ENCODE data around the gene PRKN.

PRKN gene

DNA sequence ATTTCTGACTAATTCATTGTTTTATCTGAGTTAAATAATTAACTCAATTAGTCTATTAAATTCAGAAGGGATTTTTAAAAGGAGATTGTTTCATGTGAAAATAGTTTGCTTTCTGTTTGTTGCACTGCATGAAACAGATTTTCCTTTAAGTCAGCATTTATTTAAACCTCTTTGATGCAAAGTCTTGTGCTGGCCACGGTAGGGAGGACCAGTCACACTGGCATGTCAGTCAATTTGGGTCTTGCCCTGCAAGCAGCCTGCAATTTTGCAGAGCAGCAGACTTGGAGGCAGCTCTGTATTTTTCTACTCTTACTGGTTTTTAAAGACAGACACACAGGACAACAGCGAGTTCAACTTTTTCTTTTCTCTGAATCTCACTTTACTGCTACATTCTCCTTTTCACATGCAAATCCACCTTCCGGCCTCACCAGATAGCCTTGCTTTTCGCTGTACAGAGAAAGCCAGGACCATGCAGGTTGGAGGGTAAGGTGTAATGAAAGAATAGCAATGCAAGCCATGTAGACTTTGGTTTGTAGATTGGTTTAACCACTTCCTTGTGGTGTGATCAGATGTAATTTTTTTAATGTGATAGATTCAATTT lies 763.8 kb downstream of the PRKN start:
- no peak for DNase-seq (ENCODE audit: low read depth in 2 of 2)

DNA sequence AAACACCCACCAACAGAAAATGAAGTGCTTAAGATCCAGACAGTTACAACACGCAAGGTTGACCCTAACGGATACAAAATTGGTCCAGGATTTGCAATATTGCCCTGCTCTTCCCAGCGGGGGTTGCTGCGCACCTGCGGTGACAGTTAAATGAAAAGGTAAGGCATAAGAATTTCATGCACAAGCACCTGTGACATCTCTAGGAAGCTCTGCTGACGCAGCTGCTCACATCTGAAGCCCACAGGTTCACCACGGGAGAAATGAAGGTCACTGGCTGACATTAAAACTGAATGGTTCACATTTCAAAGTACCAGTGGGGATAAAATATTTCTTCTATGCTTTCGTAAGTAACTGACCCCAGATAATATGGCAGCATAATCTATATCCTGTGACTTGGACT lies 764.4 kb downstream of the PRKN start:
- no peak for DNase-seq (ENCODE audit: low read depth in 2 of 2)

DNA sequence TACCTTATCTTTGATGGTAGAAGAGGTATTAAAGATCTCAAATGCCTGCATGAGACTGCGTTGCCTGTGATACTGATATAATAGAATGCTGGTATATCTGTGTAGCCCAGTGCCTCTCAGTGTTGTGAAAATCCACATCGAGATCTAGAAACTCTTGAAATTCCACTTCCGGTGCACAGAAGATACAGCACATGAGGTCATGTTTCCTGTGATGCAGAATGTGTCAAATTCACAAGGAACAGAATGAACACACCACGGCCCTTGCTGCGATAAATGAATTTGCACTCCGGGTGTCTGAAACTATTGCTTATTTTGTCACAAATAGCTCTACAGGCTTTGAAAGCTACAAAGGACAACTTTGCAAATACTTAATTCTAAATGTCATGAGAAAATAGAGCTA lies 765.8 kb downstream of the PRKN start:
- DNase-seq (ENCODE audit: low read depth in 2 of 2): no peak

DNA sequence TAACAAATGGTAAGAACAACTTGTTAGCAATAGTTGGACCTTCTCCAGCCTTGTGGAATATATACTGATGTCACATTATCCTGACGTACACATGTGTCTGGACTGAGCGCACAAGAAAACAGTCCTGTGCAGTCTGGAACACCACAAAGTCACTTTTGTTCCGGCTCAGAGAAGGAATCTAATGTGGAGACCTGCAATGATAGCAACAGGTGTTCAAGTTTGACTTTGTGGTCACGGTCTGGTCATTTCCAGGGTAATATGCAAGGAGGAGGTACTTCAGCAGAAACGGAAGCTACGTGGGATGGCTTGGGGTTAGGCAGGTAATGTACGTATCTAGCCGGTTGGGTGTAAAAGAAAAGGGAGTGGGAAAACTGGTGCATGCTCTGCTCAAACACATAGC lies 766.5 kb downstream of the PRKN start:
- DNase-seq (ENCODE audit: low read depth in 2 of 2): no peak

DNA sequence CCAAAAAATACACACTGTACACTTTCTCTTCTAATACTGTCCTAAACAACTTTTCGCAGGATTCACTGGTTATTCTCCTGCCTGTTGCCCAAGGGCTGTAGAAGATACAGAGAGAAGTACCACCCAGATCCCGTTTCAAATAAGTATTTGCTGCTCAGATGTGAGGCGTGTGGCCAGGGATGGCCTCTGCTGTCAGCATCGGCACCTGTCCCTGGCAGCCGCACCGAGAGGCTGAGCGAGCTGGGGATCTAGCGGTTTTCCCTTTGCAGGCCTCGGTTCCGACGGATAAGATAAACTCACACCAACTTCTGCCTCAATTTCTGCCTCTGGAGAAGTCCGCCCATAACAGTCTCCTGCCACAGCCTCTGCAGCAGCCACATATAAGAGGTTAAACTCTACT lies 768.5 kb downstream of the PRKN start:
- DNase-seq (ENCODE audit: low read depth in 2 of 2): no peak

DNA sequence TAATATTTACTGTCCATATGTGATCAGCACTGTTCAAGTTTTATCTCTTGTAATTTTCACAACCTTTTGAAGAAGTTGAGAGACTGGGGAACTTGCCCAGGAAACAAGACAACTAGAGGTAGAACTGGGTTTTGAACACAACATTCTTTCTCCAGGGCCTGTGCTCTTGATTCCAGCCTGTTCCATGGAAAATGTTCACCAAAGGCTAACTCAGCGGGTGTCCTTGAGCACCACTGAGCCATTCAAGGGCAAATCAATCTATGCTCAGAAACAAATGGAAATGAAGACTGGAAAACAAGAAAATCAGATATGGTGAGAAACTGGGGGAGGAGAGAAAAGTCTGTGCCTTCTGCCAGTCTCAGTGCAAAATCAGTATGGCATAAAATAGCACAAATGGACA lies 771.5 kb downstream of the PRKN start:
- DNase-seq (ENCODE audit: low read depth in 2 of 2): no peak

DNA sequence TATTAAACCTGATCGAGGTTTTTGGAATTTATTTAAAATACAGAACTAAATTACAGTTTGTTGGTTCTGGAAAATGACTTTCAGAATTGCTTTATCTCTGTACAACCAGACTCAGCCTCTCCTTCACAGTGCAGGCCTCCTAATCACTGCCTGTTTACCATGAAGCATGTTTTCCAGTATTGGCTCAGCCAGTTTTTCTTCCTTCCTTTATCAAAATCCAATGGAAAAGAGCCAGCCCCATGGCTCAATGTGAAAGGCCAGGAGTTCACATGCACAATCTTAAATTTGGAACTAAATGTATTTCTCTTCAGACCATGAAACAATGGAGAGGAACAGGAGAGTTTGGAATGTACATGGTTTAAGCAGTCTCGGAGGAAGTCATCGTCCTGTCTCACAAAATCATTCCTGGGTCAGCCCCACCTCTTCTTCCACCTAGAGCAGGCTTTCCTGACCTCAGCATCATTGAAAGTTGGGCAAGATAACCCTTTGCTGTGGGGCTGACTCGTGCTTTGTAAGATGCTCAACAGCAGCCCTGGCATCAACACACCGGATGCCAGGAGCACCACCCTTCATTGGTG lies 772.8 kb downstream of the PRKN start:
- no peak for DNase-seq (ENCODE audit: low read depth in 2 of 2)

DNA sequence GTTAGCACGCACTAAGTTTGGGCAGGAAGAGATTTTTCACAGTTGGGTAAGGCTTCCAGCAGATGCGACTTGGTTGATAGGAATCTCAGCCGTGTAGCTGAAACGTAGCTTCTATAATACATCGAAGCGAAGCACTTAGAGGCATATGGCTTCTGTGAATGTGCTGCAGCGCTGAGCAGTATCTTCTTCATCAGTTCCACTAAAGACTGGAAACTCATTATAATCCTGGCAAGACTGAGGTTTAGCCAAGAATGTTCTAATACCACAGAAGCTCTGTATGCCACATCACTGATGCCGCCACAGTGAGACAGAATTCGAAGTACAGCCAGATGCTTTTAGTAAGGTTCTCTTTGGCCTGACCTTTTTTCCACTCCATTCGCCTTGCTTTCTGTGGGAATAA lies 773.5 kb downstream of the PRKN start:
- DNase-seq (ENCODE audit: low read depth in 2 of 2): no peak

DNA sequence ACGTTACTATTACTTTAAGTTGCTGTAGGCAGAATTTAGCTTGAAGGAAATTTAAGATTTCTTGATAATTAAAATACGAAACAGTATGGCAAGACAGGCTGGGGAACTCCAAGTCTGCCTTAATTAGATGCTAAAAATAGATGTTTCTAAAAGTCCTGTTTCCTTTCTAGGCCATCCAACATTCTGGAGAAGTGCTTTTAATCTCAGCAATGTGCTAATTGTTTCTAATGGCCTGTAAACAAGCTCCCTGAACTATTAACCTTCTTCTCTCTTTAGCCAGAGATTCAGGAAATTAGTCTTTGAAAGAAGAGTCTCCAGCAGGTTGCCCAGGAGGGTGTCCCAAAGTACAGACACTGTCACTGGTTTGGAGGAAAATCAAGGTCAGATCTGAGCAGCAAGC lies 776.4 kb downstream of the PRKN start:
- no peak for DNase-seq (ENCODE audit: low read depth in 2 of 2)

DNA sequence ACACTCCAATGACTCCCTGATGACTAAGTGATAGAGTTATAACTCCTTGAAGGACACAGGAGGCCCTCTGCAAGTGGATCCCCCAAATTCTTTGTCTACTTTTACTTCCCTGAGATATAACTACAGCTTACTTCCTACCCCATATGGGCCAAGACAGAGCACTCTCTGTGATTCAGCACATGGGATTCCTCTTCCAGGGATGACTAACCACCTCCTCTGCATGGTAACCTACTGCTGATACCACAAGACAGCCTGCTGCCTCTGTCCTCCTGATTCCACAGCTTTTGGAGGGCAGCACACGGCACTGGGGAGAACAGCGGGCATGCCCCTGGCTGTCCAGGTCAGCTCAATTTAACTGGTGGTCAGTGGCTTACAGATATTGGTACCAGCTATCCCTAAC lies 778.0 kb downstream of the PRKN start:
- DNase-seq (ENCODE audit: low read depth in 2 of 2): no peak

DNA sequence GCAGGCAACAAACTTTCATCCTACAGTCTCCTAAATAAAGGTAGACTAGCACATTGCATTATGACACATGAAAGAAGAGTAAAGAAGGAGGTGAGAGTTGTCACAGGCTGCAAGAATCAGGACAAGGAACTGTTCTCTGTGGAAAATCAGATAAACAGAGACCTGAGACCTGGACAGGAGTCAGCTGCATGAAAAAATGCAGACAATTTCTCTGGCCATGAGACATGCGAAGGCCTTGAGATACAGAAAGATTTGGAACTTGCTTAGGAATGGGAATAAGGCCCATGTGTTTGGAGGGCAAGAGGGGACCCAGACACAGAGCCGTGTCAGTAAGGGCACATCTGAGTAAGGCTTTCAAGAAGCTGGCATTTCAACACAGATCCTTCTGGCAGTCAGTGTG lies 779.1 kb downstream of the PRKN start:
- no peak for DNase-seq (ENCODE audit: low read depth in 2 of 2)

DNA sequence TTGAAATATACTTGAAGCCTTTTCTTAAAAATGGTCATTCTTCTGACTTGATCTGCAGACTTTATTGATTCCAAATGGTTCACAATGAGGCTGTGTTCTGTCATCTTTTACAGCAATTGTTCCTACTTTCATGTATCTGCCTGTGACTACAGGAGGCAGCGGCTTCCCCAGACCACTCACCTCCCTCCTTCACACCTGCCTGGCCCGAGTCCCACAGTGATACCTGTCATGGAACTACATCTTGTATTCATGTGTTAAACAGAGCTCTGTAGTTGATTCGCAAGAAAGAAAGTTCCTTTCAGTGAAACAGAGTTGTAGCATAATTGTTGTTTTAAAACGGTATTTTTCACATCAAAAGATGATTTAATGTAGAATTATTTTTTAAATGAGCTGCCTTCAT lies 780.2 kb downstream of the PRKN start:
- no peak for DNase-seq (ENCODE audit: low read depth in 2 of 2)

DNA sequence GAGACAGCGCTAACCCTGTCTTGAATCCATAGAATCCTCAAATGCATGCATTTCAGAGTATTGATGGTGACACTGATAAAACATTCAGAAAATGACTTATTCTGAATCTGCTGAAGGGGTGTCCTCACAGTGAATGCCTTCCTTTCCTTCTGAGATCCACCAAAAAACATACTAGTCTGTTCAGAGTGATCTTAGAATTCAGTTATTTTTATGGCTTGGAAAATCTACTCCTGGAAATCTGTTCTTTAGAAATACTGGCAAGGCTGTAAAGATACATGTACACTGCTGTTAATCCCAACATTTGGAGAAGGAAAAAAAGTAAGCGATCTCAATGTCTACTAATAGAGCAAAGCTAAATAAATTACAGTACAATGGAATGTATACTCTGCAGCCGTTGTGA lies 781.1 kb downstream of the PRKN start:
- no peak for DNase-seq (ENCODE audit: low read depth in 2 of 2)

DNA sequence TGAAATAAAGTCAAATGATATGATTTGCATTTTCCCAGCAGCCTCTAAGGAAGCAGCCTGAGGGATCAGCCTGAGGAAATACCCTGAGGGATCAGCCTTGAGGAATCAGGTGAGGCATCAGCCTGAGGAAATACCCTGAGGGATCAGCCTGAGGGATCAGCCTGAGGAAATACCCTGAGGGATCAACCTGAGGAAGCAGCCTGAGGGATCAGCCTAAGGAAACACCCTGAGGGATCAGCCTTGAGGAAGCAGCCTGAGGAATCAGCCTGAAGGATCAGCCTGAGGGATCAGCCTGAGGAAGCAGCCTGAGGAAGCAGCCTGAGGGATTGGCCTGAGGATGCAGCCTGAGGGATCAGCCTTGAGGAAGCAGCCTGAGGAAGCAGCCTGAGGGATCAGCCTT lies 784.0 kb downstream of the PRKN start:
- no peak for DNase-seq (ENCODE audit: low read depth in 2 of 2)

DNA sequence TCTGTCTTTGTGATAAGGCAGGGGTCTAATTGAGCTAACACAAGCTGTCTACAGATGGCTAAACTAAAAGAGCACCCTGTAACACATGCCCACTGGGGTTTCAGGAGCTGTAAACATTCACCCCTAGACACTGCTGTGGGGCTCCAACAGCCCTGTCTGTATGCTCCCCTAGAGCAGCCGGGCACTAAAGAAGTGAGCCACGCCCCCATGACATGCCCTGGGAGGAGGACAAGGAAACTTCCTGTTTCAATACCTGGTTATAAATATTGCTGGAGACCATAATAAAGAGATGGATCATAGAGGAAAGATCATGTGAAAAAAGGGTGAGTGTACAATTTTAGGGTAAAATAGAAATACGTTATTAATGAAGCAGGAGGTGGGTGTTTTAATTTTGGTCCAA lies 786.0 kb downstream of the PRKN start:
- DNase-seq (ENCODE audit: low read depth in 2 of 2): no peak

DNA sequence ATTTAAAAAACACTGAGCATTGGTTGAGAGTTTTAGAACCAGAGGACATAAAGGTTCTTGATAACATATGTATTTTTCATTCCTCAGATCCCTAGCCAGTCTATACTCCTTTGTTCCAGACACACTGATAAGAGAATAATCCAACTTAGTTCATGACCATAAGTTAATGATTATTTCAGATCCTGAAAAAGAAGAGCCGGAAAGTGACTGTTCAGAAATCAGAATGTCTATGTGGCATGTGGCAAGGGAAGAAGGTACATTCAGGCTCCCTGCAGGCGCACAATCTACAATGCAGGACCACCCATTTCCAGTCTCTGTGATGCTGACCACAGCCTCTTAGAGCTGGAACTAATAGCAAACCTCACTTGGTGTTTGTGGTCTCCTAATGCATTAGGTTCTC lies 787.0 kb downstream of the PRKN start:
- DNase-seq (ENCODE audit: low read depth in 2 of 2): no peak

DNA sequence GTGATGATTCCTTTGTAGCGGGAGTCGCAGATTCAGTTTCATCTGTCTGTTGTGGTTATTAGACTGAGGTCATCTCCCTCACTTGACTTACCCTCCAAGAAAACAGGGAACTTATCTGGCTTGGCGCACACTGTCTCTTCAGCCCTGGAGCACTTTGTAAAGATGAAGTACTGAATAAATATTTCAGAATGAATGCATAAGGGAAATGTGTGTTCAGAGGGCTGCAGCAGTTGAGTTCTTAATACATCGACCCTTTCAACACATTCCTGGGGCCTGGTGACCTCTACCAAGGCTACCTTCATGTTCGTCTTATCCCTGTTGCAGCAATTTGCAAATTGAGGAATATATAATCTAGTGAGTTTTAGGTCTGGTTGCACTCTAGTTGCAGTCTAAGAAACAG lies 801.2 kb downstream of the PRKN start:
- DNase-seq (ENCODE audit: low read depth in 2 of 2): no peak

DNA sequence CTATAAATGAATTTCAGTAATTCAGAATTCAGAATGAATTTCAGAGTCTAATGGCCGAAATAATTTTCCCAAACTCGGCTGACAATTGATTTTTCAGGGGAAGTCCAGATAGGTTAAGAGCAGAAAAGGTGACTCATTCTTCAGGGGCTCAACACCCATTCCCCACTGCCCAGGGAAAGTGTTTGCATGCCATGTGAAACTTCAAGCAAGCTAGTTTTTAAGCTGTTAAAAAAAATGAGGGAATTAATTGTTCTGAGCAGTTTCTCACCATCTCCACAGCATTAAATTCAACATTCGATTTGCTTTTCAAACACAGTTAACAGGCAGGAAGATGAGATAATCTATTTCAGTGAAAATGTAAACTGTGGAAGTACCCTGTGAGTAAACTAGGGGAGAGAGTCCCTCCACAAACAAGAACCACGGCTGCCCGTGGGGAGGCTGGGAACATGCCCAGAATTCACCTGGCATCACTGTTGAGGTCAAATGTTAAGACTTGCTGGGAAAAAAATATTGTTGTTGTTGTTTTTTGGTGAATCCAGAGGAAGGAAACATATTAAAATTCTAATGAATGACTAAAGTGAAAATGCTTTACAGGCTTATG lies 803.0 kb downstream of the PRKN start:
- DNase-seq (ENCODE audit: low read depth in 2 of 2): no peak

DNA sequence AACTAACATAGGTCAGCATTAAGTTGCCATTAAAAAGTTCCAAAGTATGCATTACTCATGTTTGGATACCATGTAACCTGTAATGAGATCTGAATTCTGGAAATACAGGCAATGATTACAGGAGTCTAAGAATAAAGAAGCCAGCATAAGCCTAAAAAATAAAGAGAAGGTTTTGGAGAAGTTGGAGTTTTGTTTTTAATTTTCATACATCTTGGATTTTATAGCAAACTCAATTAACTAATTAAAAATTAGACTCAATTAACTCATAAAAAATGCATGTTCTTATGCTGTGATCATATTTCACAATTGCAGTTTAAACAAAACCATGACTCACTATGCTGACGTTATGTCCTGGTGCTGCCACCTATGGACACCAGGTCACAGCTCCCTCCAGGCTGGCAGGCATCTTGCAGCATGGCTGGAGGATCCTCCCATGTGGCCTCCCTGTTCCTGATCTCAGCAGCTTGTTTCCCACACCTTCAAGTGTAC lies 804.9 kb downstream of the PRKN start:
- no peak for DNase-seq (ENCODE audit: low read depth in 2 of 2)

DNA sequence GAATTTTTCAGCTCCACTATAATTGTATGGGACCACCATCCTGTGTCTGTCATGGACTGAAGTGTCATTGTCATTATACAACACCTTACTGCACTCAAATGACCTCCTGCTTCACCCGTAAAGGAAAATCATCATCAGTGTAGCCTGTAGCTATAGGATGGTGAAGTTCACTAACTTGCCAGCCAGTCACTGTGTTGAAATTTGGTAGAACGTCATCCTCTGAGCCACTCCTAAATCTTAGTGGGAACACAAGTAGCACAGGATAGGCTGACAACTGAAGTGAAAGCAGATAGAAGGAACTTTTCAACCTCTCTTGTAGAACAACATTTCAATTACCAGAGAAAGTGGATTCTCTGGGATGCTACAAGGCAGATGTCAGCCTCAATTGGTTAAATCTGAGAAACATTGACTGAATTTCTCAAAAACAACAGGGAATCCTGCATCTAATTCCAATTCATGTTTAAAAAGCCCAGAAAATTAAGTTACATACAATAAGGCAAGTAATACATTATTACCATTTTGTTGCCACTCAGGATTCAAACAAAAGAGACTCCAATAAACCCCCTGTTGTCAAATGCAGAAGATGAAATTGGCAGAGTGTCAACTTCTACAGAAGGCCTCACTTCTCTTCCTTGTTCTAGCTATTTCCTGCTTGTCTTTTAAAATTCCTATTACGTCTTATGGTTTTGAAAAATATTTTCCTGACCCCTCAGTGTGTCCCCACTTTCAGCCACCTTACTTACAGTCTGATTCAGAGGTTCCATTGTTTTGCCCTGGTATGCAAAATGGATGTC lies 805.8 kb downstream of the PRKN start:
- no peak for DNase-seq (ENCODE audit: low read depth in 2 of 2)

DNA sequence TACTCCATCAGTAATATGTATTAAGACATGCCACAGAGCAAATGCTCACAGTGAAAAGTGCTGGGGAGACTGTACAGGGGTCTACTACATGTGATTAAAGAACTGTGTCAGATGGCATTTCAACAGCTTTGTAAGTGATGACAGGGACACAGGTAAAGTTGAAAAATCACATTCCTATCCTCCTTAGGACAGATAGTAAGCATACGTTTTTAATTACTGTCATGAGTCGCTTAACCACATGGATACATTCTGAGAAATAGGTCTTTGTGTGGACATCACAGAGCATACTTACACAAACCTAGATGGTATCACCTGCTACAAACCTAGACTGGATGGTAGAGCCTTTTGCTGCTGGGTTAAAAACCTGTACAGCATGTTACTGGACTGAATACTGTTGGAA lies 807.9 kb downstream of the PRKN start:
- no peak for DNase-seq (ENCODE audit: low read depth in 2 of 2)

DNA sequence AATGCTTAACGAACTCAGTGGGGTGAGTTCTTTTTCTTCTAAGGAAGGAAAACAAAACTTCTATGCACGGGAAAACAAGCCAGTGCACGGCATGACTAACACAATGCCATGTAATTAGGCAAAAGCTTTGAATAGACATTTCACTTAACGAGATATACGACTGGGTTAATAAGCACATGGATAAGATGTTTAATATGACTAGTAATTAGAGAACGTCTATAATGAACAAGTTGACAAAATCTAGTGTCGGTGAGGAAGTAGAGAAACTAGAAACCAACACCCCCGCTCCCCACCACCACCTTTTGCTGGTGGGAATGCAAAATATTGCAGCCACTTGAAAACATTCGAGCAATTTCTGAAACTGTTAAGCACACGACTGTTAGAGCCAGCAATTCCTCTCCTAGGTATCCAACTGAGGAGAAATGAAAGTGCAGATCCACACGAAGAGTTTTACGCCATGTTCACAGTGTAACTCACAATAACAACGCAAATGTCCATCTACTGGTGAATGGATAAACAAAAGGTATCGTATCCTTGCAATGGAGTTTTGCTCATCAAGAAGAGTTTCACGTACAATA lies 808.8 kb downstream of the PRKN start:
- no peak for DNase-seq (ENCODE audit: low read depth in 2 of 2)

DNA sequence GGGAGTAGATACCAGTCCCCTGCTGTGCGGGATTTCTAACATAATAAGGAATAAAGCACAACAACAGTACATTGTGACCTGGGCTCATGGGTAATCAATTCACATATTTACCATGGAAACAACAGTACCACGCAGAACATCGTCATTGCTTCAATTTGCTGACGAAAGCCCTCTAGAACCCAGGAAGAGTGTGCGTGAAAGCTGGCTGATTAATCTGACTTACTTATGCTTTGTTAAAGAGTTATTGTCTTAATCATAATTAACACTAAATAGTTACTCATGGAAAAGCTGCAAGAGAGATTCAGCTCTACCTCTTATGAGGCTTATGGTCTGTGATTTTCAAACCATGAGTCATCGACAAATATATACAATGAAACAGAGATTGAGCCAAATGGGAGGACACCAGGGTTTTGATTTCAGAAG lies 809.4 kb downstream of the PRKN start:
- no peak for DNase-seq (ENCODE audit: low read depth in 2 of 2)

Data from stimulated activated CD4-positive, alpha-beta T cell treated with anti-CD3 and anti-CD28 coated beads, Interleukin-1b, Interleukin-23, amount 100 ng/mL, for 1 hour (primary cell).